ENCODE data around the gene IFITM10.

The IFITM10 gene

DNA sequence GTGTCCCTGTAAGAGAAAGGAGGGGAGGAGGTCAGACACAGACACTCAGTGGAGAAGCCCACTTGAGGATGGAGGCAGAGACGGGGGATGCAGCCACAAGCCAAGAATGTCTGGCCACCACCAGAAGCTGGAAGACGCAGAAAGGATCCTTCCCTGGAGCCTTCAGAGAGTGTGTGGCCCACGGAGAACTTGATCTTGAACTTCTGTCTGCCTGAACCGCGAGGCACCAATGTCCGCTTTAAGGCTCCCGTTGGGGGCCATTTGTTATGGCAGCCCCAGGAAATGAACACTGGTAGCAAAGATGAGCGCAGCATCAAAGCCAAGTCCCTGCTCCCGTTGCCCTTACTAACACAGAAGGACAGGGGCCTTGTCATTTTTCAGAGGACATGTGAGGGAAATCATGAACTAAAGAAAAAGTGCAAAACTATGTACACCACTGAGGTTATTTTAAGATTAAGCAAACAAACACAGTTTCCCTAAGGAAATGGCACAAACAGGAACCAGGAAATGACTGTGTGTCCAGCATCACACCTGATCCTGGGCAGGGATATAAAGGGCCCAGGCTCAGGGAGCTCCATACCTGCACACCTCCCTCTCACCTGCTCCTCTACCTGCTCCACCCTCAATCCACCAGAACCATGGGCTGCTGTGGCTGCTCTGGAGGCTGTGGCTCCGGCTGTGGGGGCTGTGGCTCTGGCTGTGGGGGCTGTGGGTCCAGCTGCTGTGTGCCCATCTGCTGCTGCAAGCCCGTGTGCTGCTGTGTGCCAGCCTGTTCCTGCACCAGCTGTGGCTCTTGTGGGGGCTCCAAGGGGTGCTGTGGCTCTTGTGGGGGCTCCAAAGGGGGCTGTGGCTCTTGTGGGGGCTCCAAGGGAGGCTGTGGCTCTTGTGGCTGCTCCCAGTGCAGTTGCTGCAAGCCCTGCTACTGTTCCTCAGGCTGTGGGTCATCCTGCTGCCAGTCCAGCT, 53.5 kb downstream of the IFITM10 start, which contains the start of gene KRTAP5-6:
Gene KRTAP5-6 (plus strand): TSS at position 588 of the 963 bp plus-strand sequence. CDS start 51 bp downstream, at position 639.
- Histone ChIP-seq H3K4me3 (ENCODE audit: low read depth, low read length) (no peak within 1 kb of the TSS), H3K27ac (ENCODE audit: extremely low read depth, low read depth, low read length) (no peak within 1 kb of the TSS), H3K9me3 (ENCODE audit: control insufficient read depth, insufficient read depth, low read depth, low read length) (no peaks in the 10 kb centered on the region), H3K36me3 (ENCODE audit: control insufficient read depth in 2 of 2, insufficient read depth in 1 of 2, low read length in 2 of 2) (no peaks in the 10 kb centered on the region), H3K4me1 (ENCODE audit: control insufficient read depth, insufficient read depth, low read length) (no peaks in the 10 kb centered on the region)
- CTCF ChIA-PET: interaction anchor here (1.6 to 6.2 kb wide), 3 partner anchors 44 to 136 kb away, joined by 4 to 38 read pairs (median 8); partner anchors contain the start of gene SYT8
- POLR2A ChIA-PET: no interaction called here
- TF ChIP-seq ZNF18 (tag by site-specific recombination; IDR thresholded peaks at IDR 0.05) (no peak), ZNF114 (tag by site-specific recombination; IDR thresholded peaks at IDR 0.05) (no peak), WT1 (tag by site-specific recombination; IDR thresholded peaks at IDR 0.05) (no peak), ZNF350 (tag by site-specific recombination; IDR thresholded peaks at IDR 0.05) (no peak), SP2 (tag by site-specific recombination; IDR thresholded peaks at IDR 0.05) (no peak)
- TF ChIP-seq, protein P1, sequence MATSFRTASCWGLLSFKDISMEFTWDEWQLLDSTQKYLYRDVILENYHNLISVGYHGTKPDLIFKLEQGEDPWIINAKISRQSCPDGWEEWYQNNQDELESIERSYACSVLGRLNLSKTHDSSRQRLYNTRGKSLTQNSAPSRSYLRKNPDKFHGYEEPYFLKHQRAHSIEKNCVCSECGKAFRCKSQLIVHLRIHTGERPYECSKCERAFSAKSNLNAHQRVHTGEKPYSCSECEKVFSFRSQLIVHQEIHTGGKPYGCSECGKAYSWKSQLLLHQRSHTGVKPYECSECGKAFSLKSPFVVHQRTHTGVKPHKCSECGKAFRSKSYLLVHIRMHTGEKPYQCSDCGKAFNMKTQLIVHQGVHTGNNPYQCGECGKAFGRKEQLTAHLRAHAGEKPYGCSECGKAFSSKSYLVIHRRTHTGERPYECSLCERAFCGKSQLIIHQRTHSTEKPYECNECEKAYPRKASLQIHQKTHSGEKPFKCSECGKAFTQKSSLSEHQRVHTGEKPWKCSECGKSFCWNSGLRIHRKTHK (tag by site-specific recombination; IDR thresholded peaks at IDR 0.05): no peak

GRCh38 chr11:1695548-1696108, 54.8 kb downstream of the IFITM10 start:
- CTCF ChIA-PET: interaction anchor here (2.2 to 5.8 kb wide), 4 partner anchors 110 to 457 kb away, joined by 5 to 261 read pairs (median 76); partner anchors contain the start of gene SYT8
- Histone ChIP-seq H3K4me3 (ENCODE audit: low read depth, low read length) (no peak overlapping the region), H3K9me3 (ENCODE audit: control insufficient read depth, insufficient read depth, low read depth, low read length) (no peaks in the 10 kb centered on the region), H3K4me1 (ENCODE audit: control insufficient read depth, insufficient read depth, low read length) (no peaks in the 10 kb centered on the region), H3K27ac (ENCODE audit: extremely low read depth, low read depth, low read length) (no peak overlapping the region), H3K36me3 (ENCODE audit: control insufficient read depth in 2 of 2, insufficient read depth in 1 of 2, low read length in 2 of 2) (no peaks in the 10 kb centered on the region)
- POLR2A ChIA-PET: no interaction called here
- TF ChIP-seq ZNF488 (tag by site-specific recombination; IDR thresholded peaks at IDR 0.05): no peak
- no peak for TF ChIP-seq ZNF843 (tag by site-specific recombination; IDR thresholded peaks at IDR 0.05)
- no peak for TF ChIP-seq PRDM10 (tag by site-specific recombination; IDR thresholded peaks at IDR 0.05)
- TF ChIP-seq ZNF18 (tag by site-specific recombination; IDR thresholded peaks at IDR 0.05): no peak
- TF ChIP-seq, protein P2, sequence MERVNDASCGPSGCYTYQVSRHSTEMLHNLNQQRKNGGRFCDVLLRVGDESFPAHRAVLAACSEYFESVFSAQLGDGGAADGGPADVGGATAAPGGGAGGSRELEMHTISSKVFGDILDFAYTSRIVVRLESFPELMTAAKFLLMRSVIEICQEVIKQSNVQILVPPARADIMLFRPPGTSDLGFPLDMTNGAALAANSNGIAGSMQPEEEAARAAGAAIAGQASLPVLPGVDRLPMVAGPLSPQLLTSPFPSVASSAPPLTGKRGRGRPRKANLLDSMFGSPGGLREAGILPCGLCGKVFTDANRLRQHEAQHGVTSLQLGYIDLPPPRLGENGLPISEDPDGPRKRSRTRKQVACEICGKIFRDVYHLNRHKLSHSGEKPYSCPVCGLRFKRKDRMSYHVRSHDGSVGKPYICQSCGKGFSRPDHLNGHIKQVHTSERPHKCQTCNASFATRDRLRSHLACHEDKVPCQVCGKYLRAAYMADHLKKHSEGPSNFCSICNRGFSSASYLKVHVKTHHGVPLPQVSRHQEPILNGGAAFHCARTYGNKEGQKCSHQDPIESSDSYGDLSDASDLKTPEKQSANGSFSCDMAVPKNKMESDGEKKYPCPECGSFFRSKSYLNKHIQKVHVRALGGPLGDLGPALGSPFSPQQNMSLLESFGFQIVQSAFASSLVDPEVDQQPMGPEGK (tag by site-specific recombination; IDR thresholded peaks at IDR 0.05): no peak
- TF ChIP-seq TSHZ1 (tag by site-specific recombination; IDR thresholded peaks at IDR 0.05; ENCODE audit: borderline replicate concordance): no peak
- TF ChIP-seq ZNF16 (tag by site-specific recombination; IDR thresholded peaks at IDR 0.05; ENCODE audit: low read depth): no peak

Measured in HEK293 (cell line).